ENCODE data around the gene GRN.
"Not testable (repeated sequence)": the region's sequence is repeated elsewhere in the genome, so short reads cannot be mapped to it uniquely, and the experiment has no call there.

Gene GRN

DNA sequence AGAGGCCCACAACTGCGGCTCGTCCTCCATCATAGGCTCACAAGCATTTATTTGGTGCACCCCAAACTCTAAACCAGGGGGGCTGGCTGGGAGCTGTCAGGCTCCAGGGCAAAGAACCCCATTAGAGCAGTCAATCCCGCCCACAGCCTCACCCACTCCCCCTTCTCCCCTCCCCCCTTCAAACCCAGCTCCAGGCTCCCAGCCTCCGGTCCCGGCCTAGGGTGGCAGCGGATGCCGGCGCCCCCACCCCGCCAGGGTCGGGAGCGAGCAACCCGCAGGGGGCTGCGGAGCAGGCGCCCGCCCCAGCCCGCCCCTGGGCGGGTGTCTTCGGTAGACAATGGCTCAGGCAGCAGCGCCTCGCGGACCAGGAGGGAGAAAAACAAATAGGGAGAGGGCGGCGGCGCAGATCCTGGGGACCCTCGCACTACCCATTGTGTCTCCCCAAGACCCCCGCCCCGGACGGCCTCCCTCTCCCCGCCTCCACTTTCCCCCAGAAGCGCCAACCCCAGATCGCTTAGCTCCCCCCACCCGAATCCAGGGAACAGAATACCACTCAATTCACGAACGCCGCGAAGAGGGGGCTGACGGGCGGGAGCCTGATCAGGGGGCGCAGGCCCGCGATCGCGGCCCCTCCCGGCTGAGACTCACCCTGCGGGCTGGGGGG lies 18.0 kb downstream of the GRN start:
- Histone ChIP-seq H3K27me3 (ENCODE audit: control insufficient read depth in 1 of 2, insufficient read depth in 1 of 2, low read length in 2 of 2) (peaks cover 24 to 28% of the 10 kb centered on the region in 2 experiments), H4K91ac (ENCODE audit: low read length) (no peak overlapping the region), H3K36me3 (ENCODE audit: control insufficient read depth in 1 of 2, insufficient read depth in 2 of 2, low read depth in 1 of 2, low read length in 2 of 2) (peaks cover 0 to 13% of the 10 kb centered on the region in 2 experiments), H4K8ac (ENCODE audit: low read length) (peak overlapping the region; percentile 42), H2AFZ (ENCODE audit: low read depth, low read length) (peak overlapping the region; percentile 60), H3K4ac (ENCODE audit: low read depth in 1 of 2, low read length in 2 of 2) (peak overlapping the region in 1 of 2 experiments; percentile 71), H2BK12ac (ENCODE audit: low read length in 2 of 2) (peak overlapping the region in 1 of 2 experiments; percentile 66), H3K79me1 (replicated peaks; ENCODE audit: low read length, poor library complexity, severe bottlenecking) (peaks cover 37% of the 10 kb centered on the region), H2BK15ac (ENCODE audit: low read depth, poor library complexity, severe bottlenecking) (peak overlapping the region; percentile 76), H3K4me1 (ENCODE audit: control insufficient read depth, insufficient read depth, low read depth, low read length) (peaks cover 37% of the 10 kb centered on the region), H2AK5ac (ENCODE audit: low read length, severe bottlenecking) (no peak overlapping the region), H3K14ac (ENCODE audit: low read length in 2 of 2) (peak overlapping the region; percentile 51 to 58), H3K27ac (ENCODE audit: low read length, poor library complexity, severe bottlenecking) (no peak overlapping the region), H3K9ac (ENCODE audit: low read length) (peak overlapping the region; percentile 79), H2BK5ac (ENCODE audit: low read depth, low read length, poor library complexity, severe bottlenecking) (no peak overlapping the region), H3K18ac (ENCODE audit: low read depth in 1 of 2, low read length in 2 of 2) (peak overlapping the region; percentile 60 to 84), H3K4me2 (ENCODE audit: low read length, poor library complexity, severe bottlenecking) (peak overlapping the region; percentile 85), H3K4me3 (ENCODE audit: insufficient read depth in 1 of 2, low read depth in 1 of 2, low read length in 2 of 2) (peak overlapping the region; percentile 80 to 84), H3K23ac (ENCODE audit: low read length in 2 of 2) (peak overlapping the region in 1 of 2 experiments; percentile 64), H2BK120ac (ENCODE audit: low read depth, low read length) (no peak overlapping the region), H3K9me3 (ENCODE audit: control insufficient read depth, low read length) (no peaks in the 10 kb centered on the region)
- WGBS, result 2% methylated on average over 29 of the region's 45 CpGs
- peak; percentile 14 for DNase-seq

DNA sequence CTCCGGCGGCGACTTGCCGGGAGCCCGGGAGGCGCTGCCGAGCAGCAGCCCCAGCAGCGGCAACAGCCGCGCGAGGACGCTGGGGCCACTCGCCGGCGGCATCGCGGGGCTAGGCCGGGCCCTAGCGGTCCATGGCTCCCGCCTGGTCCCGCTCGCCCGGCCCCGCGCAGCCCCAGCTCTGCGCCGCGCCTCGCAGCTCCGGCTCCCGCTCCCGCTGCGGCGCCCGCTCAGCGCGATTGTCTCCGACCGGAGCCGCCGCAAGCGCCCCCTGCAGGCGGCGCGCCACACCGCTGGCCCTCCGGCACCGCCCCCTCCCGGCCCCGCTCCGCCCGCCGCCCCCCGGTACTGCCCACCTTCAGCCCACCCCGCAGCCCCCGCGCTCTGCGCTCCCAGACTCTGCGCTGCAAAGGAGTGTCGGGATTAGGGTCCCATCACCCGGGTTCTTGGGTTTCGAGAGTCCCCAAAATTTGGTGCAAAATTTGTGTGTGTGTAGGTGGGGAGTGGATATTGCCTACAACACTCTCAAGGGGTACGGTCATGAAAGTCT lies 18.6 kb downstream of the GRN start, which contains the start of gene FAM171A2:
TSS of gene FAM171A2 (minus strand) at position 241 of the 547 bp plus-strand sequence. CDS start at position 102, 139 bp downstream.
- Histone ChIP-seq H2BK5ac (ENCODE audit: low read depth, low read length, poor library complexity, severe bottlenecking) (no peak within 1 kb of the TSS), H3K14ac (ENCODE audit: low read length in 2 of 2) (peak within 1 kb of the TSS; percentile 51 to 58), H3K23ac (ENCODE audit: low read length in 2 of 2) (peak within 1 kb of the TSS in 1 of 2 experiments; percentile 64), H3K27ac (ENCODE audit: low read length, poor library complexity, severe bottlenecking) (no peak within 1 kb of the TSS), H3K4me2 (ENCODE audit: low read length, poor library complexity, severe bottlenecking) (peak within 1 kb of the TSS; percentile 94), H3K27me3 (ENCODE audit: control insufficient read depth in 1 of 2, insufficient read depth in 1 of 2, low read length in 2 of 2) (peaks cover 24 to 28% of the 10 kb centered on the region in 2 experiments), H3K4ac (ENCODE audit: low read depth in 1 of 2, low read length in 2 of 2) (peak within 1 kb of the TSS in 1 of 2 experiments; percentile 71), H2AK5ac (ENCODE audit: low read length, severe bottlenecking) (no peak within 1 kb of the TSS), H3K4me1 (ENCODE audit: control insufficient read depth, insufficient read depth, low read depth, low read length) (peaks cover 35% of the 10 kb centered on the region), H3K9ac (ENCODE audit: low read length) (peak within 1 kb of the TSS; percentile 79), H3K4me3 (ENCODE audit: insufficient read depth in 1 of 2, low read depth in 1 of 2, low read length in 2 of 2) (peak within 1 kb of the TSS; percentile 80 to 84), H4K8ac (ENCODE audit: low read length) (peak within 1 kb of the TSS; percentile 42), H3K36me3 (ENCODE audit: control insufficient read depth in 1 of 2, insufficient read depth in 2 of 2, low read depth in 1 of 2, low read length in 2 of 2) (peaks cover 0 to 11% of the 10 kb centered on the region in 2 experiments), H4K91ac (ENCODE audit: low read length) (no peak within 1 kb of the TSS), H3K18ac (ENCODE audit: low read depth in 1 of 2, low read length in 2 of 2) (peak within 1 kb of the TSS; percentile 60 to 84), H2BK120ac (ENCODE audit: low read depth, low read length) (no peak within 1 kb of the TSS), H2BK12ac (ENCODE audit: low read length in 2 of 2) (peak within 1 kb of the TSS in 1 of 2 experiments; percentile 66), H3K79me1 (replicated peaks; ENCODE audit: low read length, poor library complexity, severe bottlenecking) (peaks cover 35% of the 10 kb centered on the region), H3K9me3 (ENCODE audit: control insufficient read depth, low read length) (no peaks in the 10 kb centered on the region), H2BK15ac (ENCODE audit: low read depth, poor library complexity, severe bottlenecking) (peak within 1 kb of the TSS; percentile 76), H2AFZ (ENCODE audit: low read depth, low read length) (peak within 1 kb of the TSS; percentile 60)
- peak; percentile 52 for DNase-seq
- 2% methylated on average over 41 of the region's 63 CpGs for WGBS

DNA sequence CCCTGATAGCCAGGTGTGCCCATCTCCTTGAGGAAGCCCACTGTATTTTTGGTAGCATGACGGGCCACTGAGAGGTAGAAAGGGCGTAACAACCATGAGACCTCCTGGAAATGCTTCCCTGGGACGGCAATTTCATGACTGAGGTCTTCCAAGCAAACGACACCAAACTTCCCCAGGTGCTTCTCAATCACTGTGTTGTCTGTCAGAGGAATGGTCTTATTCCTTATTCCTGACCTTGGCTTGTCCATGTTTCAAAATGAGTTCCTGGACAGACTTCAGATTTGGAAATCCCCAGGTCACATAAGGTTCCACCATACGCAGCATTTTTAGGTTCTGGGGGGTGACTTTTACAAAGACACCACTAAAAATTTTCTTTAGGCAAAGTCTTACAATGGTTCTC lies 19.9 kb downstream of the GRN start:
- not testable (repeated sequence) for H3K23ac ChIP-seq (ENCODE audit: low read length in 2 of 2); H3K4me2 ChIP-seq (ENCODE audit: low read length, poor library complexity, severe bottlenecking); H3K18ac ChIP-seq (ENCODE audit: low read depth in 1 of 2, low read length in 2 of 2); H3K9ac ChIP-seq (ENCODE audit: low read length); H2BK15ac ChIP-seq (ENCODE audit: low read depth, poor library complexity, severe bottlenecking); H2BK12ac ChIP-seq (ENCODE audit: low read length in 2 of 2); H2BK120ac ChIP-seq (ENCODE audit: low read depth, low read length); DNase-seq; H3K36me3 ChIP-seq (ENCODE audit: control insufficient read depth in 1 of 2, insufficient read depth in 2 of 2, low read depth in 1 of 2, low read length in 2 of 2); H3K27ac ChIP-seq (ENCODE audit: low read length, poor library complexity, severe bottlenecking); H3K4me3 ChIP-seq (ENCODE audit: insufficient read depth in 1 of 2, low read depth in 1 of 2, low read length in 2 of 2); H4K91ac ChIP-seq (ENCODE audit: low read length); H4K8ac ChIP-seq (ENCODE audit: low read length); H3K4ac ChIP-seq (ENCODE audit: low read depth in 1 of 2, low read length in 2 of 2); H3K14ac ChIP-seq (ENCODE audit: low read length in 2 of 2); H2BK5ac ChIP-seq (ENCODE audit: low read depth, low read length, poor library complexity, severe bottlenecking); H2AFZ ChIP-seq (ENCODE audit: low read depth, low read length); H2AK5ac ChIP-seq (ENCODE audit: low read length, severe bottlenecking); H3K9me3 ChIP-seq (ENCODE audit: control insufficient read depth, low read length)
- Histone ChIP-seq H3K79me1 (replicated peaks; ENCODE audit: low read length, poor library complexity, severe bottlenecking) (peaks cover 29% of the 10 kb centered on the region), H3K4me1 (ENCODE audit: control insufficient read depth, insufficient read depth, low read depth, low read length) (peaks cover 28% of the 10 kb centered on the region), H3K27me3 (ENCODE audit: control insufficient read depth in 1 of 2, insufficient read depth in 1 of 2, low read length in 2 of 2) (peaks cover 24 to 35% of the 10 kb centered on the region in 2 experiments)
- WGBS, result 93% methylated on average over 5 of the region's 5 CpGs

DNA sequence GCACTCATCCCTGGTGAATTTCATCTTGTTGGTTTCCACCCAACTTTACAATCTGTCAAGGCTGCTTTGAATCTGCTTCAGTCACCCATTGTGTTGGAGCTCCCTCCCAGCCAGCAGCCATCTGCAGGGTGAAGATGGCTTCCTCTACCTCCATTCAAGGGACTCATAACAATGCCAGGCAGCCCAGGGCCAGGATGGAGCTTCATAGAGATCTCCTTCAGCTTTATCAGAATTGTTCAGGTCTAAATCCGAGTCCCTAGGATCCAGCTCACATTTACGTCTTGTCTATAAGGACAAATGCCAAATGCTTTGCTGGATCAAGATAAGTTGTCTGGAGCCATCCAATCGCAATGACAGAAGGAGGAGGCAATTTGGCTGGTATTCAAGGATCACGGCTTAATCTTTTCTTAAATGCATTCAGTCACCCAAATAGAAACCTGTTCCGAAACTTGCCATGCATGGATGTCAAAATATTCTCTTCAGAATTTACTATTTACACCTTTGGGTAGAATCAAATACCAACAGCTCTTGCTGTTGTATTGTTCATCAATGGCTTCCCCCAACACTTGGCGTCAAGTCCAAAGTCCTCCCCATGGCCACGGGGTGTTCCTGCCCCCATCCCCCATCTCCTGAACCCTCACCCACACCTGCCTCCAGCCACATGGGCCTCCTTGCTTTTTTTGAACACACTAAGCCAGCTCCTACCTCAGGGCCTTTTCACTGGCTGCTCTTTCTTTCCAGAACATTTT lies 22.3 kb downstream of the GRN start:
- no peak overlapping the region for H3K14ac ChIP-seq (ENCODE audit: low read length in 2 of 2)
- H4K8ac ChIP-seq (ENCODE audit: low read length), result no peak overlapping the region
- 84% methylated on average over 7 of the region's 7 CpGs for WGBS

More for the DNA sequence above, 22.3 kb downstream of the GRN start:
- Histone ChIP-seq H3K4me2 (ENCODE audit: low read length, poor library complexity, severe bottlenecking) (no peak overlapping the region), H2BK15ac (ENCODE audit: low read depth, poor library complexity, severe bottlenecking) (no peak overlapping the region), H3K4me1 (ENCODE audit: control insufficient read depth, insufficient read depth, low read depth, low read length) (peaks cover 8% of the 10 kb centered on the region), H3K4ac (ENCODE audit: low read depth in 1 of 2, low read length in 2 of 2) (no peak overlapping the region), H3K4me3 (ENCODE audit: insufficient read depth in 1 of 2, low read depth in 1 of 2, low read length in 2 of 2) (no peak overlapping the region), H3K9ac (ENCODE audit: low read length) (no peak overlapping the region), H4K91ac (ENCODE audit: low read length) (no peak overlapping the region), H3K36me3 (ENCODE audit: control insufficient read depth in 1 of 2, insufficient read depth in 2 of 2, low read depth in 1 of 2, low read length in 2 of 2) (no peaks in the 10 kb centered on the region), H3K27ac (ENCODE audit: low read length, poor library complexity, severe bottlenecking) (no peak overlapping the region), H2AFZ (ENCODE audit: low read depth, low read length) (no peak overlapping the region), H2BK12ac (ENCODE audit: low read length in 2 of 2) (no peak overlapping the region), H2BK5ac (ENCODE audit: low read depth, low read length, poor library complexity, severe bottlenecking) (no peak overlapping the region), H3K18ac (ENCODE audit: low read depth in 1 of 2, low read length in 2 of 2) (no peak overlapping the region), H3K27me3 (ENCODE audit: control insufficient read depth in 1 of 2, insufficient read depth in 1 of 2, low read length in 2 of 2) (peaks cover 36 to 57% of the 10 kb centered on the region in 2 experiments), H3K9me3 (ENCODE audit: control insufficient read depth, low read length) (no peaks in the 10 kb centered on the region), H3K79me1 (replicated peaks; ENCODE audit: low read length, poor library complexity, severe bottlenecking) (peaks cover 9% of the 10 kb centered on the region), H2BK120ac (ENCODE audit: low read depth, low read length) (no peak overlapping the region), H3K23ac (ENCODE audit: low read length in 2 of 2) (no peak overlapping the region), H2AK5ac (ENCODE audit: low read length, severe bottlenecking) (no peak overlapping the region)
- no peak for DNase-seq
